K562 (cell line): ENCODE data around the gene PRSS21. TPM values are rescaled to one million over a fixed set of nuclear protein-coding genes. Genes with fewer than 3 reads are reported as not detected.
A peak's percentile ranks its signal among the peaks of the same experiment; 100 is the strongest.

Experiments used
- ARID3A ChIP-seq: IDR thresholded peaks from 2 replicates; pipeline ENCODE4 v1.6.1; 2012; ENCODE audit warnings: low read depth, low read length, improper control_type of control experiment, borderline replicate concordance
- BRD9 ChIP-seq: fragments of 450-650 bp; IDR thresholded peaks from 2 replicates; pipeline ENCODE4 v1.6.1; 2018; ENCODE audit warnings: low read depth; ENCODE audit not compliant: partially characterized antibody
- CBX2 ChIP-seq: fragments of 200-600 bp; sonication (generic); IDR thresholded peaks from one replicate; pipeline ENCODE4 v1.6.1; 2012; ENCODE audit warnings: mild to moderate bottlenecking, low read length, inconsistent platforms; ENCODE audit not compliant: insufficient read depth, poor library complexity, severe bottlenecking
- CREB3 ChIP-seq: fragments of 450-650 bp; conservative IDR thresholded peaks from 2 replicates; pipeline ENCODE4 v1.6.1; 2016; ENCODE audit warnings: missing genetic modification characterization, low read depth, mild to moderate bottlenecking, missing compliant biosample characterization, moderate library complexity
- E2F5 ChIP-seq: sonication (generic); formaldehyde crosslinking; IDR thresholded peaks from 2 replicates; pipeline ENCODE4 v1.8.0; 2022; ENCODE audit warnings: mild to moderate bottlenecking, missing genetic modification reagents
- ETV6 ChIP-seq, 3 experiments: fragments of 150-350 bp in 1 of 3; sonication (generic) in 1 of 3; formaldehyde crosslinking in 1 of 3; IDR thresholded peaks; 2 replicates each; pipeline versions ENCODE4 v1.6.1 to v1.8.0; 2014 to 2022; ENCODE audit warnings: borderline replicate concordance in 2 of 3, low read depth in 2 of 3, antibody characterized with exemption in 1 of 3, low read length in 1 of 3, mild to moderate bottlenecking in 1 of 3, missing genetic modification reagents in 1 of 3
- EWSR1 ChIP-seq: fragments of 450-650 bp; IDR thresholded peaks from 2 replicates; pipeline ENCODE4 v1.6.1; 2018; ENCODE audit warnings: borderline replicate concordance, mild to moderate bottlenecking, low read depth, moderate library complexity; ENCODE audit not compliant: partially characterized antibody
- JUN ChIP-seq, 2 experiments: sonication (generic) in 1 of 2; formaldehyde crosslinking in 1 of 2; IDR thresholded peaks; 2 replicates each; pipeline versions ENCODE4 v1.6.1 to v1.8.0; 2012 to 2022; ENCODE audit warnings: borderline replicate concordance in 2 of 2, mild to moderate bottlenecking in 2 of 2, improper control_type of control experiment in 1 of 2, low read depth in 1 of 2, low read length in 1 of 2, missing genetic modification reagents in 1 of 2
- KDM5B ChIP-seq: fragments of 200-600 bp; sonication (generic); IDR thresholded peaks from 2 replicates; pipeline ENCODE4 v1.6.1; 2012; ENCODE audit warnings: low read depth, mild to moderate bottlenecking, moderate library complexity, low read length, control low read depth, inconsistent platforms; ENCODE audit not compliant: insufficient replicate concordance
- MAFK ChIP-seq: IDR thresholded peaks from 2 replicates; pipeline ENCODE4 v1.6.1; 2011; ENCODE audit warnings: low read length, improper control_type of control experiment
- MCM3 ChIP-seq: fragments of 450-650 bp; IDR thresholded peaks from 2 replicates; pipeline ENCODE4 v1.6.1; 2016
- NCOR1 ChIP-seq: fragments of 450-650 bp; IDR thresholded peaks from 2 replicates; pipeline ENCODE4 v1.6.1; 2016; ENCODE audit warnings: mild to moderate bottlenecking, moderate library complexity
- NFRKB ChIP-seq: fragments of 450-650 bp; IDR thresholded peaks from 2 replicates; pipeline ENCODE4 v1.6.1; 2016; ENCODE audit warnings: low read depth
- PTRF ChIP-seq: fragments of 450-650 bp; IDR thresholded peaks from 2 replicates; pipeline ENCODE4 v1.6.1; 2016; ENCODE audit warnings: mild to moderate bottlenecking, missing genetic modification characterization, missing compliant biosample characterization
- PURB ChIP-seq: sonication (generic); formaldehyde crosslinking; IDR thresholded peaks from 2 replicates; pipeline ENCODE4 v1.9.0; 2021; ENCODE audit warnings: low read depth, mild to moderate bottlenecking, missing genetic modification reagents
- RCOR1 ChIP-seq, 2 experiments: IDR thresholded peaks; 2 replicates each; pipeline ENCODE4 v1.6.1; 2012; ENCODE audit warnings: low read depth in 2 of 2, low read length in 2 of 2, borderline replicate concordance in 1 of 2, improper control_type of control experiment in 1 of 2
- ZBTB26 ChIP-seq: fragments of 450-650 bp; formaldehyde crosslinking; IDR thresholded peaks from 2 replicates; pipeline ENCODE4 v1.4.0; 2022; ENCODE audit warnings: missing genetic modification characterization
- ZBTB9 ChIP-seq: fragments of 450-650 bp; formaldehyde crosslinking; IDR thresholded peaks from 2 replicates; pipeline ENCODE4 v1.4.0; 2020; ENCODE audit warnings: mild to moderate bottlenecking, moderate library complexity
- ZNF24 ChIP-seq: fragments of 450-650 bp; IDR thresholded peaks from 2 replicates; pipeline ENCODE4 v1.6.1; 2016
- polyA plus RNA-seq, 8 experiments: library from polyadenylated mRNA; depleted of rRNA in 4 of 8; stranded (reverse) in 5 of 8; unstranded in 3 of 8; fragments of >200 nt; fragmentation: Nextera tagmentation in 2 of 8; fragmentation: Illumina TruSeq in 1 of 8; extraction: Ambion mirVana in 2 of 8; extraction: Trizol in 1 of 8; gene quantifications; 2 replicates each; pipeline versions ENCODE4 v1.2.1 to v1.2.3, GENCODE V29; 2011 to 2014; ENCODE audit warnings: inconsistent platforms in 1 of 8, missing spikeins in 1 of 8
- total RNA-seq, 7 experiments: library from RNA; depleted of rRNA in 6 of 7; stranded (reverse); fragments of >200 nt in 6 of 7; fragmentation: Illumina TruSeq in 2 of 7; extraction: Trizol in 2 of 7; gene quantifications; 2 replicates each; pipeline versions ENCODE4 v1.2.1 to v1.2.3, GENCODE V29; 2011 to 2021; ENCODE audit warnings: low replicate concordance in 1 of 7

Gene PRSS21
- total and polyA plus RNA-seq, 9 of the 15 experiments (the other 6 are each of a cell fraction or from before 2014, with no cell fraction given), result 12.1 to 121 (median 61.3) TPM

GRCh38 chr16:2770057-2770951, 46.7 kb upstream of the PRSS21 start (continued):
- no peak for TF ChIP-seq CBX2
- no peak for TF ChIP-seq JUN (IDR thresholded peaks at IDR 0.05; ENCODE audit: borderline replicate concordance, low read depth, low read length)
- no peak for TF ChIP-seq JUN (CRISPR knock-in tag; IDR thresholded peaks at IDR 0.05; ENCODE audit: borderline replicate concordance)
- TF ChIP-seq MCM3, result no peak
- TF ChIP-seq ZBTB9 (CRISPR knock-in tag), result no peak
- TF ChIP-seq ZNF24, result no peak
- no peak for TF ChIP-seq MAFK
- no peak for TF ChIP-seq BRD9
- TF ChIP-seq NFRKB, result no peak
- TF ChIP-seq KDM5B, result no peak
- peak; percentile 16; the same call in 1 of the 2 replicates for TF ChIP-seq NCOR1
- TF ChIP-seq ARID3A, result no peak
- no peak for TF ChIP-seq E2F5 (CRISPR knock-in tag)
- no peak for TF ChIP-seq ETV6 (IDR thresholded peaks at IDR 0.05; ENCODE audit: borderline replicate concordance in 1 of 2, low read depth in 2 of 2, low read length in 1 of 2)
- TF ChIP-seq ETV6 (CRISPR knock-in tag; IDR thresholded peaks at IDR 0.05; ENCODE audit: borderline replicate concordance), result no peak
- no peak for TF ChIP-seq PURB (CRISPR knock-in tag)
- no peak for TF ChIP-seq PTRF (tag)
- no peak for TF ChIP-seq RCOR1 (IDR thresholded peaks at IDR 0.05; ENCODE audit: borderline replicate concordance in 1 of 2, low read depth in 2 of 2, low read length in 2 of 2)
- TF ChIP-seq ZBTB26, result no peak
- no peak for TF ChIP-seq EWSR1
- no peak for TF ChIP-seq CREB3 (tag)
